CD14-positive monocyte (primary cell): ENCODE measurements around the gene ZRANB1. TPM values are rescaled to one million over a fixed set of nuclear protein-coding genes. Genes with fewer than 3 reads are reported as not detected.

Experiments used
- DNase-seq, 3 donors: peaks; one replicate each; pipeline ENCODE4 v3.0.0-alpha.2; 2011 to 2022
- H2AFZ ChIP-seq: 2 replicates; pipeline ENCODE4 v1.6.0; 2012; ENCODE audit warnings: mild to moderate bottlenecking, low read depth, low read length, inconsistent platforms; ENCODE audit not compliant: insufficient read depth, poor library complexity, severe bottlenecking
- H3K27ac ChIP-seq, 2 donors: 1 replicate in 1 of 2; 2 replicates in 1 of 2; pipeline ENCODE4 v1.5.1; 2012 to 2013; ENCODE audit warnings: low read length in 2 of 2, control low read depth in 1 of 2, inconsistent platforms in 1 of 2, low read depth in 1 of 2, mild to moderate bottlenecking in 1 of 2
- H3K27me3 ChIP-seq, 2 donors: one replicate each; pipeline versions ENCODE4 v1.6.0 to v1.6.1; 2011 to 2013; ENCODE audit warnings: low read length in 2 of 2; ENCODE audit not compliant: control insufficient read depth in 2 of 2, insufficient read depth in 2 of 2
- H3K36me3 ChIP-seq, 2 donors: replicated peaks in 1 of 2; 1 replicate in 1 of 2; 2 replicates in 1 of 2; pipeline versions ENCODE4 v1.5.1 to v1.6.1; 2012 to 2013; ENCODE audit warnings: low read length in 2 of 2, control low read depth in 1 of 2, inconsistent platforms in 1 of 2, mild to moderate bottlenecking in 1 of 2; ENCODE audit not compliant: insufficient read depth in 2 of 2, control insufficient read depth in 1 of 2
- H3K4me1 ChIP-seq, 2 donors: 1 replicate in 1 of 2; 2 replicates in 1 of 2; pipeline versions ENCODE4 v1.5.1 to v1.6.1; 2012 to 2013; ENCODE audit warnings: low read length in 2 of 2, control low read depth in 1 of 2, inconsistent platforms in 1 of 2, mild to moderate bottlenecking in 1 of 2, moderate library complexity in 1 of 2; ENCODE audit not compliant: insufficient read depth in 2 of 2, control insufficient read depth in 1 of 2
- H3K4me2 ChIP-seq: replicated peaks from 2 replicates; pipeline ENCODE3; 2012; ENCODE audit warnings: low read length, moderate library complexity, mild to moderate bottlenecking; ENCODE audit not compliant: poor library complexity, severe bottlenecking; ENCODE audit errors: extremely low read depth
- H3K4me3 ChIP-seq, 3 experiments: fragments of 200-600 bp in 1 of 3; sonication (generic) in 1 of 3; replicated peaks in 1 of 3; 1 replicate in 2 of 3; 2 replicates in 1 of 3; pipeline ENCODE4 v1.5.1; 2011 to 2013; ENCODE audit warnings: low read length in 3 of 3, mild to moderate bottlenecking in 3 of 3, control low read depth in 2 of 3, low read depth in 2 of 3, inconsistent platforms in 1 of 3, moderate library complexity in 1 of 3
- H3K79me2 ChIP-seq: 2 replicates; pipeline ENCODE4 v1.6.0; 2012; ENCODE audit warnings: mild to moderate bottlenecking, control low read depth, inconsistent platforms, low read length, moderate library complexity; ENCODE audit not compliant: insufficient read depth
- H3K9ac ChIP-seq: 2 replicates; pipeline ENCODE4 v1.6.0; 2017; ENCODE audit warnings: low read length, mild to moderate bottlenecking; ENCODE audit not compliant: insufficient read depth, poor library complexity, severe bottlenecking
- H3K9me3 ChIP-seq, 2 donors: replicated peaks in 1 of 2; 1 replicate in 1 of 2; 2 replicates in 1 of 2; pipeline versions ENCODE4 v1.5.1 to v1.6.1; 2012 to 2013; ENCODE audit warnings: low read length in 2 of 2, control low read depth in 1 of 2; ENCODE audit not compliant: control insufficient read depth in 1 of 2, insufficient read depth in 1 of 2
- H4K20me1 ChIP-seq: 2 replicates; pipeline ENCODE4 v1.6.0; 2012; ENCODE audit warnings: mild to moderate bottlenecking, low read length, control low read depth, moderate library complexity; ENCODE audit not compliant: insufficient read depth
- H3K27ac Mint-ChIP-seq, 7 donors: one replicate each; pipeline ENCODE4 v1.8.0; 2020; ENCODE audit warnings: mild to moderate bottlenecking in 7 of 7, mixed read lengths in 7 of 7, moderate library complexity in 6 of 7, inconsistent platforms in 2 of 7
- H3K27me3 Mint-ChIP-seq, 3 donors: one replicate each; pipeline ENCODE4 v1.8.0; 2021 to 2022; ENCODE audit warnings: low read depth in 3 of 3, mild to moderate bottlenecking in 3 of 3, mixed read lengths in 3 of 3, moderate library complexity in 3 of 3, inconsistent platforms in 1 of 3
- H3K36me3 Mint-ChIP-seq, 2 donors: one replicate each; pipeline ENCODE4 v1.8.0; 2020; ENCODE audit warnings: mixed read lengths in 2 of 2, inconsistent platforms in 1 of 2, mild to moderate bottlenecking in 1 of 2
- H3K4me1 Mint-ChIP-seq: one replicate; pipeline ENCODE4 v1.8.0; 2020; ENCODE audit warnings: mild to moderate bottlenecking, mixed read lengths
- H3K4me3 Mint-ChIP-seq, 2 donors: one replicate each; pipeline ENCODE4 v1.8.0; 2020; ENCODE audit warnings: mild to moderate bottlenecking in 2 of 2, mixed read lengths in 2 of 2, moderate library complexity in 1 of 2
- H3K9me3 Mint-ChIP-seq, 7 donors: one replicate each; pipeline ENCODE4 v1.8.0; 2020 to 2022; ENCODE audit warnings: mixed read lengths in 7 of 7, mild to moderate bottlenecking in 6 of 7, moderate library complexity in 6 of 7, inconsistent platforms in 2 of 7
- WGBS: methylation state at CpG from one replicate; pipeline ENCODE4 v1.1.5; 2013; ENCODE audit warnings: missing lambda C conversion rate; ENCODE audit not compliant: insufficient coverage; 5-methylcytosine and 5-hydroxymethylcytosine counted together
- intact Hi-C, 2 donors: fragments of 100-400 bp; cut with micrococcal nuclease; formaldehyde crosslinking; loops; one replicate each; pipeline versions ENCODE4 v1.15.0 to v1.15.1; 2023
- polyA plus RNA-seq, 3 donors: library from polyadenylated mRNA; depleted of rRNA in 1 of 3; unstranded in 2 of 3; stranded (reverse) in 1 of 3; fragments of 300-500 nt in 2 of 3; fragments of >200 nt in 1 of 3; fragmentation: Illumina TruSeq in 2 of 3; gene quantifications; 1 replicate in 2 of 3; 2 replicates in 1 of 3; pipeline ENCODE4 v1.2.3, GENCODE V29; 2012 to 2021
- TF ChIP-seq, protein P1 (sequence below): fragments of 200-600 bp; IDR thresholded peaks from one replicate; pipeline ENCODE4 v1.8.0; 2022; ENCODE audit warnings: antibody characterized with exemption, mild to moderate bottlenecking

Gene ZRANB1
- polyA plus RNA-seq, 3 donors: 2.7 to 5.6 (median 3.1) TPM

DNA sequence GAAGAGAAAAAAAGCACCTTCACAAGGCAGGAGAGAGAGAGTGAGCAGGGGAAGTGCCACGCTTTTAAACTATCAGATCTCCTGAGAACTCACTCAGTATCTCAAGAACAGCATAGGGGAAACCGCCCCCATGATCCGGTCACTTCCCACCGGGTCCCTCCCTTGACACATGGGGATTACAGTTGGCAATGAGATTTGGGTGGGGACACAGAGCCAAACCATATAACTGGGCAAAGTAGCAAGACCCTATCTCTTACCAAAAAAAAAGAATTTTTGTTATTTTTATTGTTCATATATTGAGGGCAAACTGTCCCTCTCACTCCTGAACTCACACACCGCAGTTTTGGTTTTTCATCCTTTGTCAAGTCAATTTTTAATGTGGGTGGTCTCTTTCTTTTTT lies 18.2 kb upstream of the ZRANB1 start:
- Histone ChIP-seq H2AFZ (no peak overlapping the region), H3K36me3 (peaks cover 3 to 8% of the 10 kb centered on the region in 2 donors), H3K4me2 (no peak overlapping the region), H3K4me1 (peaks cover 15 to 19% of the 10 kb centered on the region in 2 donors), H3K9me3 (no peaks in the 10 kb centered on the region), H3K79me2 (peaks cover 100% of the 10 kb centered on the region), H3K27me3 (no peaks in the 10 kb centered on the region), H3K4me3 (no peak overlapping the region), H4K20me1 (peaks cover 96% of the 10 kb centered on the region), H3K27ac (no peak overlapping the region), H3K9ac (no peak overlapping the region)
- no peak for DNase-seq
- TF ChIP-seq, protein P1, sequence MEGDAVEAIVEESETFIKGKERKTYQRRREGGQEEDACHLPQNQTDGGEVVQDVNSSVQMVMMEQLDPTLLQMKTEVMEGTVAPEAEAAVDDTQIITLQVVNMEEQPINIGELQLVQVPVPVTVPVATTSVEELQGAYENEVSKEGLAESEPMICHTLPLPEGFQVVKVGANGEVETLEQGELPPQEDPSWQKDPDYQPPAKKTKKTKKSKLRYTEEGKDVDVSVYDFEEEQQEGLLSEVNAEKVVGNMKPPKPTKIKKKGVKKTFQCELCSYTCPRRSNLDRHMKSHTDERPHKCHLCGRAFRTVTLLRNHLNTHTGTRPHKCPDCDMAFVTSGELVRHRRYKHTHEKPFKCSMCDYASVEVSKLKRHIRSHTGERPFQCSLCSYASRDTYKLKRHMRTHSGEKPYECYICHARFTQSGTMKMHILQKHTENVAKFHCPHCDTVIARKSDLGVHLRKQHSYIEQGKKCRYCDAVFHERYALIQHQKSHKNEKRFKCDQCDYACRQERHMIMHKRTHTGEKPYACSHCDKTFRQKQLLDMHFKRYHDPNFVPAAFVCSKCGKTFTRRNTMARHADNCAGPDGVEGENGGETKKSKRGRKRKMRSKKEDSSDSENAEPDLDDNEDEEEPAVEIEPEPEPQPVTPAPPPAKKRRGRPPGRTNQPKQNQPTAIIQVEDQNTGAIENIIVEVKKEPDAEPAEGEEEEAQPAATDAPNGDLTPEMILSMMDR: no peak
- peaks cover 15 to 19% of the 10 kb centered on the region in 2 donors for H3K36me3 Mint-ChIP-seq
- peak overlapping the region in 3 of 7 donors; percentile 20 to 63 (median 41) for H3K27ac Mint-ChIP-seq
- H3K4me3 Mint-ChIP-seq: no peak overlapping the region
- no peaks in the 10 kb centered on the region for H3K9me3 Mint-ChIP-seq
- peaks cover 0 to 6% (median 0%) of the 10 kb centered on the region in 3 donors for H3K27me3 Mint-ChIP-seq
- intact Hi-C loops: no loop called here
- peaks cover 27% of the 10 kb centered on the region for H3K4me1 Mint-ChIP-seq
- no CpG with 5 or more reads among the region's 5 CpGs for WGBS

DNA sequence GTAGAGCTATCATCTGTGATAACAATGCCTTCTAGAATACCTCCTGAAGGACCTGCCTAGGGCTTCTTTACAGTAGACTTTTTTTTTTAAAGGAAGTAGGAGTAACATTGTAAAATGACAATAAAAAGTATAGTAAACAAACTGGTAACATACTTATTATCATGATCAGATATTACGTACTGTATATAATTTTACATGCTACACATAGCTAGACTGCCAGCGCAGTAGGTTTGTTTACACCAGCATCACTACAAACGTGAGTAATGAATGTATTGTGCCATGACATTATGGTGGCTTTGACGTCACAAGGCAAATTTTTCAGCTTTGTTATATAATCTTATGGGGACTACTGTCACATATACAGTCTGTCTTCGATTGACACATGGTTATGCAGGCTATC lies 15.4 kb upstream of the ZRANB1 start:
- peaks cover 13 to 16% of the 10 kb centered on the region in 2 donors for H3K4me1 ChIP-seq
- H3K36me3 Mint-ChIP-seq: peaks cover 17 to 23% of the 10 kb centered on the region in 2 donors
- H3K27me3 Mint-ChIP-seq: peaks cover 0 to 5% (median 0%) of the 10 kb centered on the region in 3 donors
- H4K20me1 ChIP-seq: peaks cover 99% of the 10 kb centered on the region
- peaks cover 14% of the 10 kb centered on the region for H3K4me1 Mint-ChIP-seq
- no peaks in the 10 kb centered on the region for H3K27me3 ChIP-seq
- H3K4me3 ChIP-seq: no peak overlapping the region
- no peak overlapping the region for H3K4me3 Mint-ChIP-seq
- no peak overlapping the region for H2AFZ ChIP-seq
- no peak overlapping the region for H3K27ac Mint-ChIP-seq
- DNase-seq: no peak
- H3K36me3 ChIP-seq: peaks cover 3 to 8% of the 10 kb centered on the region in 2 donors
- no peak overlapping the region for H3K4me2 ChIP-seq
- H3K27ac ChIP-seq: no peak overlapping the region
- 100% methylated on average over 1 of the region's 5 CpGs for WGBS
- no peak overlapping the region for H3K9ac ChIP-seq
- intact Hi-C loops: no loop called here
- no peaks in the 10 kb centered on the region for H3K9me3 ChIP-seq
- TF ChIP-seq, protein P1: no peak
- peaks cover 99% of the 10 kb centered on the region for H3K79me2 ChIP-seq
- H3K9me3 Mint-ChIP-seq: peaks cover 0 to 8% (median 0%) of the 10 kb centered on the region in 7 donors
